Loucy (cell line): ENCODE results near the gene ZNF283.

Experiments
- EZH2phosphoT487 ChIP-seq: fragments of 200-600 bp; IDR thresholded peaks from 2 replicates; pipeline ENCODE4 v1.6.1; 2018; ENCODE audit warnings: antibody characterized with exemption, mild to moderate bottlenecking, moderate library complexity, borderline replicate concordance
- TF ChIP-seq, protein P1 (sequence below): fragments of 200-600 bp; sonication (generic); conservative IDR thresholded peaks from 2 replicates; pipeline ENCODE4 v1.5.1; 2014; ENCODE audit warnings: mild to moderate bottlenecking, antibody characterized with exemption, low read length

DNA sequence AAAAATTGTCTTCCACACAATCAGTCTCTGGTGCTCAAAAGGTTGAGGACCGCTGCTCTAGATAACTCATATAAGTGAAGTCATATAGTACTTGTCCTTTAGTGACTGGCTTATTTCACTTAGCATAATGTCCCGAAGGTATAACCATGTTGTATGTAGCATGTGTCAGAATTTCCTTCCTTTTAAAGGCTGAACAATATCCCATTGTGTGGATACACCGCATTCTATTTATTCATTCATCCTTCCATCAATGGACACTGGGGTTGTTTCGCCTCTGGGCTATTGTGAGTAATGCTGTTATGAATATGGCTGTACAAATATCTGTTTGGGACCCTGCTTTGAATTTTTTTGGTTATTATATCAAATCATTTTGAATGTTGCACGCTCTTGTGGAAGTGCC lies 20.3 kb upstream of the ZNF283 start:
- TF ChIP-seq, protein P1, sequence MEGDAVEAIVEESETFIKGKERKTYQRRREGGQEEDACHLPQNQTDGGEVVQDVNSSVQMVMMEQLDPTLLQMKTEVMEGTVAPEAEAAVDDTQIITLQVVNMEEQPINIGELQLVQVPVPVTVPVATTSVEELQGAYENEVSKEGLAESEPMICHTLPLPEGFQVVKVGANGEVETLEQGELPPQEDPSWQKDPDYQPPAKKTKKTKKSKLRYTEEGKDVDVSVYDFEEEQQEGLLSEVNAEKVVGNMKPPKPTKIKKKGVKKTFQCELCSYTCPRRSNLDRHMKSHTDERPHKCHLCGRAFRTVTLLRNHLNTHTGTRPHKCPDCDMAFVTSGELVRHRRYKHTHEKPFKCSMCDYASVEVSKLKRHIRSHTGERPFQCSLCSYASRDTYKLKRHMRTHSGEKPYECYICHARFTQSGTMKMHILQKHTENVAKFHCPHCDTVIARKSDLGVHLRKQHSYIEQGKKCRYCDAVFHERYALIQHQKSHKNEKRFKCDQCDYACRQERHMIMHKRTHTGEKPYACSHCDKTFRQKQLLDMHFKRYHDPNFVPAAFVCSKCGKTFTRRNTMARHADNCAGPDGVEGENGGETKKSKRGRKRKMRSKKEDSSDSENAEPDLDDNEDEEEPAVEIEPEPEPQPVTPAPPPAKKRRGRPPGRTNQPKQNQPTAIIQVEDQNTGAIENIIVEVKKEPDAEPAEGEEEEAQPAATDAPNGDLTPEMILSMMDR, result no peak
- TF ChIP-seq EZH2phosphoT487, result no peak
